ENCODE measurements around the gene SAP30L. TPM values are rescaled to one million over a fixed set of nuclear protein-coding genes. Genes with fewer than 3 reads are reported as not detected.

The SAP30L gene
- total RNA-seq, 4 donors from 2014 or later = 20.3 to 53.9 (median 31.2) TPM

- no peak for ATAC-seq (ENCODE audit: low FRiP score)
- no peak for DNase-seq (ENCODE audit: low spot score)
- TF ChIP-seq, protein P1, sequence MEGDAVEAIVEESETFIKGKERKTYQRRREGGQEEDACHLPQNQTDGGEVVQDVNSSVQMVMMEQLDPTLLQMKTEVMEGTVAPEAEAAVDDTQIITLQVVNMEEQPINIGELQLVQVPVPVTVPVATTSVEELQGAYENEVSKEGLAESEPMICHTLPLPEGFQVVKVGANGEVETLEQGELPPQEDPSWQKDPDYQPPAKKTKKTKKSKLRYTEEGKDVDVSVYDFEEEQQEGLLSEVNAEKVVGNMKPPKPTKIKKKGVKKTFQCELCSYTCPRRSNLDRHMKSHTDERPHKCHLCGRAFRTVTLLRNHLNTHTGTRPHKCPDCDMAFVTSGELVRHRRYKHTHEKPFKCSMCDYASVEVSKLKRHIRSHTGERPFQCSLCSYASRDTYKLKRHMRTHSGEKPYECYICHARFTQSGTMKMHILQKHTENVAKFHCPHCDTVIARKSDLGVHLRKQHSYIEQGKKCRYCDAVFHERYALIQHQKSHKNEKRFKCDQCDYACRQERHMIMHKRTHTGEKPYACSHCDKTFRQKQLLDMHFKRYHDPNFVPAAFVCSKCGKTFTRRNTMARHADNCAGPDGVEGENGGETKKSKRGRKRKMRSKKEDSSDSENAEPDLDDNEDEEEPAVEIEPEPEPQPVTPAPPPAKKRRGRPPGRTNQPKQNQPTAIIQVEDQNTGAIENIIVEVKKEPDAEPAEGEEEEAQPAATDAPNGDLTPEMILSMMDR (IDR thresholded peaks at IDR 0.05) = no peak
Measured at GRCh38 chr5:154409230-154409840, 36.5 kb upstream of the SAP30L start.

DNA sequence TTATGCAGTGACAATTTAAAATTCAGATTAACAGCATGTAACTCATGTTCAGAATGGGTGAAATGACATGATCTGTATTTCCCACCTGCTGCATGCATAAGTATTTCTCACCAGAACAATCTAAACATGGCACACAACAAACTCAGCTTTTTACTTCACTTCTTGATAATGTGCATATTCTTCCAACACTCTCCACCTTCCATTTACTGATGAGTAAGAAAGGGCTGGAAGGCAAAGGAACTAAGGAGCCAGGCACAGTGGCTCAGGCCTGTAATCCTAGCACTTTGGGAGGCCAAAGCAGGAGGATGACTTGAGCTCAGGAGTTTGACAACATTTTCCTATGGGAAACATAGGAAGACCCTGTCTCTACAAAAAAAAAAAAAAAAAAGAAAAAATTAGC lies 35.8 kb upstream of the SAP30L start:
- TF ChIP-seq, protein P1 (IDR thresholded peaks at IDR 0.05) = no peak
- DNase-seq (ENCODE audit: low spot score) (no peak), ATAC-seq (ENCODE audit: low FRiP score) (no peak)

GRCh38 chr5:154410786-154411185 lies 35.0 kb upstream of the SAP30L start:
- TF ChIP-seq, protein P1 (IDR thresholded peaks at IDR 0.05) = no peak
- ATAC-seq (ENCODE audit: low FRiP score) (no peak), DNase-seq (ENCODE audit: low spot score) (no peak)

DNA sequence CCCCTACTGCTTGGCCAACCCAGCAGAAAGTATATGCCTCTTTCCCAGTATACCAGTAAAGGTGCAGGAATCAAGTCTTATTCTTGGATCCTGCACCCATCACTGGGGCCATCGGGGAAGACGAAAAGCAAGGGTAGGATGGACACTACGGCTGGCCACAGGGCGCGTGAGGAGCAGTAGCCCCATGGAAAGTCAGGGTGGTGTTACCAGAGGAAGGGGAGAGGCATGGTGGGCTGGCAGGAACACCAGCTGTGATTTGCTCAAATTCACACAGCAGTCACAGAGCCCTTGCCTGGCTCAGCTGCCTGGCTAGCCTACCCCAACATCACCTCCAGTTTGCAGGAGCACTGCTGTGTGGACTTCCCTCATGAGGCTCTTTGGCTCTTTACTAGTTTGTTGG lies 34.5 kb upstream of the SAP30L start:
- DNase-seq (ENCODE audit: low spot score) (no peak), ATAC-seq (ENCODE audit: low FRiP score) (no peak)
- TF ChIP-seq, protein P1 (IDR thresholded peaks at IDR 0.05) = no peak

DNA sequence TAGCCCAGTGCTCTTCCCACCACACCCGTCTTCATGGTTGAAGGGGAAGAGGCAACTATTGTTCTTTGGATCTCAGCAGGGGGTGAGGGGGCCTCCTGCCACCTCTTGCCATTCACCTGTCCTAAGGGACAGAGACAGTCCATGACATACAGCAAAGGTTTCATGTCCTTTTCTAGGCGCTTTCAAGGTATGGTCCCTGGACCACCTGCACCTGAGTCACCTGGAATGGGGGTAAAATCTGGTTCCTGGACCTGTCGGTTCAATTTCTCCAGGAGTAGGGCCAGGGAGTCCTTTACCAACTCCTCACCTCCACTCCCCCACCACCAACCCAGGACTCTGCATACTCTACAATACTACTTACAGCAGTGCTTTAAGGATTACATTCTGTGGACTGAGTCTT lies 33.5 kb upstream of the SAP30L start:
- ATAC-seq (ENCODE audit: low FRiP score) (no peak), DNase-seq (ENCODE audit: low spot score) (no peak)
- TF ChIP-seq, protein P1 (IDR thresholded peaks at IDR 0.05) = no peak

GRCh38 chr5:154412925-154413324 lies 32.9 kb upstream of the SAP30L start:
- ATAC-seq (ENCODE audit: low FRiP score) = no peak
- TF ChIP-seq, protein P1 (IDR thresholded peaks at IDR 0.05) = no peak
- DNase-seq (ENCODE audit: low spot score) = no peak

DNA sequence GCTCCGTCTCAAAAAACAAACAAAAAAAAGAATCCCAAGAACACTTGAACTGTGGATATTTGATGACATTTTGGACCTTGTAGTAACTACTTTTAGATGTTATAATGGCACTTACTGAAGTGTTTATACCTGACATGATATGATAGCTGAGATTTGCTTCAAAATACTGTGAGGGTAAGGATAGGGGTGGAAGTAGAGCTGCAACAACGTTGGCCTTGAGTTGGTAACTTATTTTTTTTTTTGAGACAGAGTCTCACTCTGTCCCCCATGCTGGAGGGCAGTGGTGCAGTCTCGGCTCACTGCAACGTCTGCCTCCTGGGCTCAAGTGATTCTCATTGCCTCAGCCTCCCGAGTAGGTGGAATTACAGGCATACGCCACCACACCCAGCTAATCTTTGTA lies 30.7 kb upstream of the SAP30L start:
- ATAC-seq (ENCODE audit: low FRiP score) (no peak), DNase-seq (ENCODE audit: low spot score) (no peak)
- TF ChIP-seq, protein P1 (IDR thresholded peaks at IDR 0.05) = no peak
